B cell (primary cell): ENCODE data around the gene GLOD5.

Source experiments
- CTCF ChIP-seq: fragments of 200-600 bp; IDR thresholded peaks from one replicate; pipeline ENCODE4 v1.8.0; 2022; ENCODE audit warnings: antibody characterized with exemption, mild to moderate bottlenecking
- EZH2 ChIP-seq: IDR thresholded peaks from 2 replicates; pipeline ENCODE4 v1.6.1; 2012; ENCODE audit warnings: borderline replicate concordance, low read depth, mild to moderate bottlenecking, moderate library complexity, low read length; ENCODE audit not compliant: insufficient read depth, poor library complexity, severe bottlenecking

- TF ChIP-seq EZH2 (no peak), CTCF (no peak)
These were observed 29.7 kb downstream of the GLOD5 start for GRCh38 chrX:48791063-48791820.
